GM18507 (cell line): ENCODE measurements around the gene MED13L.
A peak's percentile ranks its signal among the peaks of the same experiment; 100 is the strongest.
"Not testable (repeated sequence)": the region's sequence is repeated elsewhere in the genome, so short reads cannot be mapped to it uniquely, and the experiment has no call there.

Source experiments
- DNase-seq: peaks from one replicate; pipeline ENCODE4 v3.0.0; 2011; ENCODE audit warnings: low read depth; ENCODE audit not compliant: insufficient read length; ENCODE audit errors: extremely low spot score
- FAIRE-seq: peaks from 2 replicates; lab custom pipeline; 2011; peaks lifted over from hg19 to GRCh38; lab: Jason Lieb, UNC

MED13L gene

GRCh38 chr12:115976829-115977228 lies 300.7 kb downstream of the MED13L start:
- not testable (repeated sequence) for FAIRE-seq, DNase-seq

GRCh38 chr12:115975411-115975810 lies 302.1 kb downstream of the MED13L start:
- no peak for FAIRE-seq

GRCh38 chr12:115973968-115974724 lies 303.3 kb downstream of the MED13L start:
- DNase-seq (no peak), FAIRE-seq (peak; percentile 9)

More at GRCh38 chr12:115975411-115975810, 302.1 kb downstream of the MED13L start:
- no peak for DNase-seq

- DNase-seq, result no peak
- no peak for FAIRE-seq
Observed at GRCh38 chr12:115973066-115973465, 304.4 kb downstream of the MED13L start.

DNA sequence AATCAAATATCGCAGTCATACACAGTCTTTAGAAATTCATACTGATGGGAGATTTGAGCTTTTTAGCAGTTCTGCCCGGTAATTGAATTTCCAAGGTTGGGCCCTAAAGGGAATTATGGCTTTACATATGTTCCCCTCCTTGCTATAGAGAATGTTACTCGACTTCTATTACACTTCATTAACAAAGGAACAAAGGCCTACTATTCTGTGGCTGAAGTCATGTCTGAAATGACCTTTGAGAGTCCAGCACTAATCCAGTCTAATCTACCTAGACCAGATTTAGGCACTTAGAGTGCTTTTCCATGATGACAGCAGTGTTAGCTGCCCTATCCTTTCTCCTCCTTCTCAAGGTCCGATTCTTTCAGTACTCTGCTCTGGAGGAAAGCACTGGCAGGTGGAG lies 305.3 kb downstream of the MED13L start:
- FAIRE-seq, result no peak
- DNase-seq, result no peak

DNA sequence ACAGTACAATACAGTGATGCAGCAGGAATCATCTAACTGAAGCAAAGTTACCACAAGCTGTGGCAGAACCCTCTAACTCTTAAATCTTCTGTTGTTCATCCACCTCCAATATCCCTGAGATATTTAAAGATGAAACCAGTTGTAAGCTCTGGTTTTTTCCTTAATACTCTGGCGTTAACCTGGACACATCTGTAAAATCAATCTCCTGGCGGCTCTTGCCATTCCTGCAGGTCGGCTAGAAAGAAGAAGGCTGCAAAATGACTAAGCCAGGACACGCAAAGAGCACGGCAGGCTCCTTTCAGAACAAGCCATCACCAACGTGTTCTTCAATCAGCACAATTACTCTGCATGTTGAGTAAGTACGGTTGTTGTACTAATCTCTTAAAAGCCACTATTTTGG lies 309.3 kb downstream of the MED13L start:
- no peak for DNase-seq
- no peak for FAIRE-seq

DNA sequence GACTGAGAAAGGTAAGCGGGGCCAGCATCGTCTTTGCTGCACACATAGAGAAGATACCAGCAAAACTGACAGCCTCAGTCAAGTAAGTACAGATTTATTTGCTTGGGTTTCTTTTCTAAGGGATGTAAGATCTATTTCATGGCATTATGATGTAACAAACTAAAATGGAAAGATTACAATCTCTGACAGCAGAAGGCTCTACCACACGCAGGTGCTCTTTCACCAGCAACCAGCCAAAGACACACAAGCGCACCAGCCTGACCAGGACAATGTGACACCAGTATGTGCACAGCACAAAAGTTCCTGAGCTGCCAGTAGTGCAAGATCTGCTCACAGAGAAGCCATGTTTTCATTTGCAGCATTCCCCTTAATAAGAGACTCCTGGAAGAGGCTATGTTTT lies 311.1 kb downstream of the MED13L start:
- DNase-seq (no peak), FAIRE-seq (no peak)

DNA sequence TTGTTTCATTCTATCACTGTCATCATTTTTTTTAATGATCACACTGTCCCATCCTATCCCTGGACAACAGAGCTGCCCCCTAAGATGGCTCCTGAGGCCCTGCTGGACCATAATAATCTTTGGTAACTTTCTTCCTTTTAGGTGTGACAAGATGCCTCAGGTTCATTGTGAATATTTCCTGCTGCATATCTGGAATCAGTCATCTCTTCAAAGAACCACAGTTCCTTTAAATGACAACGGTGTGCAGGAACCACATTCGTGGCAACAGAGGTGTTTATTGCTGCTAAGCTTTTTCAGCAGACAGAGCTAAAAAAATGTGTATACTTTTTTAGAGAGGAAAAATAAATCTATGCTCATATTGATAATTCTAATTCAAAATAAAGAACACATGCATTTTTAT lies 312.9 kb downstream of the MED13L start:
- FAIRE-seq (no peak), DNase-seq (no peak)

DNA sequence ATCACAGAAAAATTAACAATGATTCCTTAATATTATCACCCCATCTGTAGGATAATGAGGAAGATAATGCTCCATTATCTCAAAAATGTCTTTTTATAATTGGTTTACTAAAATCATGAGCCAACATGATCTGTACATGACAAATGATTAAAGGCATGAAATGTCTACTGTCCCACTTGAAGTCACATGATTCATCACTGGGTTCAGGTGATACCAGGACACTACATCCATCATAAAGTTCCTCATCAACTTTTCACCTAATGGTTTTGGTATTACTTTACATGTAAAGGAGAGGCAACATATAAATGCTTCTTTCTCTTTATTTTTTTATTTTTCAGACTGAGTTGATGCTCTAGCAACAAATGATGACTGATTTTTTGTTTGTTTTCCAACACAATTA lies 313.3 kb downstream of the MED13L start:
- DNase-seq, result no peak
- no peak for FAIRE-seq

GRCh38 chr12:115962216-115962615 lies 315.3 kb downstream of the MED13L start:
- no peak for FAIRE-seq
- no peak for DNase-seq

- DNase-seq (no peak), FAIRE-seq (no peak)
Observed at GRCh38 chr12:115960868-115961802, 316.4 kb downstream of the MED13L start.

- FAIRE-seq, result no peak
Observed at GRCh38 chr12:115957686-115958290, 319.7 kb downstream of the MED13L start.

DNA sequence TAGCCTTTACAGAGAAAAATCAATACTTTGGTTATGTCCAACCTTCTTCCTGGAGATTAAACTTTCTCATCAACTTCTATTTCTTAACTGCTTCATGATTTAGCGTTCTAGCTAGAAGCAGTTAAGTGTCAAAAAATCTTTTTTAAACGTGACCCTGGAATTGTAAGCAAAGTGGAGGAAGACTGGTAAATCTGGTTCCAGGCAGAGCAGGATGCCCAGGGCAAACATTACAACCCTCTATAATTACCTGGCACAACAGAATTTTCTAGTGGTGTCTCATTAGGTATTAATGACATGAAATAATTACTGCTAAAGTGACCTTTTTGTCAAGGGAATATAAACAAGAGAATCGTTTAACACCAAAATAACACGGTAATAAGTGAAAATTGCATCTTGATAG lies 320.8 kb downstream of the MED13L start:
- FAIRE-seq (no peak), DNase-seq (no peak)

More at GRCh38 chr12:115957686-115958290, 319.7 kb downstream of the MED13L start:
- DNase-seq, result no peak

DNA sequence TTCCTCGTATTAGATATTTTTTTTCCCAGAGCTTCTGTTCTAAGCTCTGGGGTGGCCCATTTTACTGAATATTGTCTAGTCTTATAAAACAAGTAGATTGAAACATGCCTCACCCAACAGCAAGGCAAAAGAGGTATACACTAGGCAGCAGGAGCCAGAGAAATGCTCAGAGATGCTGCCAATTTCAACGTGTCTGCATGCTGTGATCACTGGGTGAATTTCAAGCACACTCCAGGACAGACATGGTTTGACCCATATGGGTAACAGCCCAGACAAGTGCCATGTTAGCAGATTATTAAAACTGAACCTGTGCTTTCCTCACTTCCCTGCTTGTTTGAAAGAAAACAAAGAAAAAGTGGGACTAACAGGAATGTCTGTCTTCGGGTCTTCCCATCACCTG lies 321.3 kb downstream of the MED13L start:
- FAIRE-seq (no peak), DNase-seq (no peak)

GRCh38 chr12:115953450-115953849 lies 324.0 kb downstream of the MED13L start:
- DNase-seq (no peak), FAIRE-seq (no peak)

- no peak for FAIRE-seq
- DNase-seq, result no peak
Observed at GRCh38 chr12:115953031-115953430, 324.5 kb downstream of the MED13L start.

DNA sequence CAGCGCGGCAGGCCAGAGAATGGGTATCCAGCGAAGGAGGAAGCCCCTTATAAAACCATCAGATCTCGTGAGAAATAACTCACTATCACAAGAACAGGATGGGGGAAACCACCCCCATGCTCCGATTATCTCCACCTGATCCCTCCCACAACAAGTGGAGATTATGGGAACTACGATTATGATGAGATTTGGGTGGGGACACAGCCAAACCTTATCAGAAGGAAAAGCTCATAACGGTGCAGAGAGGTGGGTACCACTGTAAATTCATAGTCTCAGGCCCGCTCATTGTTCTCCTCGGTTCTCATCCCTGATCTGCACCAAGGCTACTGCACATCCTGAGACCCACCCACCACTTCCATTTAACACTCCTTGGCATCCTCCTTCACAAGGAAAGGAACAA lies 326.5 kb downstream of the MED13L start:
- FAIRE-seq (no peak), DNase-seq (no peak)

GRCh38 chr12:115949675-115950074 lies 327.8 kb downstream of the MED13L start:
- DNase-seq (no peak), FAIRE-seq (no peak)

DNA sequence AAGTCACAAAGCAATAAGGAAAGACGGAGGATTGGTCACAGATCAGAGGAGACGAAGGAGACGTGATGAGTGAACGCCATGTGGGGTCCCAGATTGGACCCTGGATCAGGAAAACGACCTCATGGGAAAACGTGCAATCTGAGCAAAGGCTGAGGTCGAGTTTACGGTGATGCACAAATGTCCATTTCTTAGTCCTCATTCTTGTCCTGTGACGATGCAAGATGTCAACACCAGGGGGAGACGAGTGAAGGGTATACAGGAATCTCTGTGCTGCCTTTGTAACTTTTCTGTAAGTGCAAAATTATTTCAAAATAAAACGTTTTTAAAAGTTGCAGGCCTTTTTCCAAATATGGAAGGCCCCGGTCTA lies 329.8 kb downstream of the MED13L start:
- DNase-seq (no peak), FAIRE-seq (no peak)
